HuH-7 (cell line): ENCODE measurements around the gene PTPN13.

Experiments
- DNase-seq: peaks from one replicate; pipeline ENCODE4 v3.0.0; 2011; ENCODE audit warnings: low spot score

The PTPN13 gene

DNA sequence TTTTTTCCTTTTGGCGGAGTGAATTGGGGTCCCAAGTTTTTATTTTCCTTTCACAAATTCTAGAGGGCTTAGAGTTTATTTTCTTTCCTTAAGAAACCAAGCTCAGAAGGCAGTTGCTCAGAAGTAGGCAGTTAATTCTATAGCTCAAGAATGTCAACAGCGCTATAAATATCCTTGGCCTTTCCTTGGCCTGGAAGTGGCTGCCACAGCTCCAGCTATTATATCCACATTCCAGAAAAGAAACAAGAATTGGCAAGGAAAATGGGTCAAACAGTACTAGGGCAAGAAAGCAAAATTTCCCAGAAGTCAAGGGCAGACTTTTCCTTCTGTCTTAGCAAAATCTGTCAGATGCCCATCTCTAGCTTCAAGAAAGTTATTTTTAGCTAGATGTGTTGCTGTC lies 224.1 kb downstream of the PTPN13 start:
- DNase-seq: no peak

DNA sequence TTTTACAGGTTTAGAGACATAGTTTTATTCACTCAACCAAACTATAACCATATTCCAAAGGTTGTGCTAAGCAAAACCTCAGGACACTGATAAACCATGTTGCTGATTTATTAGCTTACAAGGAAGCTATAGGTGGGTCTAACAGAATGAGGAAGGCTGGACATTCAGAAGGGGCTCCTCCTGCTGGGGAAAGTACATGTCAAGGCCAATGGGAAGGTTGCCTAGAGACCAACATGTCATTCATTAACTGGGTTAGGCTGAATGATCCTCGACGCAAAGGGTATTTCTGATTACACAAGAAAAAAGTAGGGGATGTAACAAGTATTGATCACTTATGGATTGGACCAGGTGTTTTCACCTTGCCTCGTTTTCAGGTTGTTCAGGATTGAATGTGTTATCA lies 224.7 kb downstream of the PTPN13 start:
- peak; percentile 10 for DNase-seq

DNA sequence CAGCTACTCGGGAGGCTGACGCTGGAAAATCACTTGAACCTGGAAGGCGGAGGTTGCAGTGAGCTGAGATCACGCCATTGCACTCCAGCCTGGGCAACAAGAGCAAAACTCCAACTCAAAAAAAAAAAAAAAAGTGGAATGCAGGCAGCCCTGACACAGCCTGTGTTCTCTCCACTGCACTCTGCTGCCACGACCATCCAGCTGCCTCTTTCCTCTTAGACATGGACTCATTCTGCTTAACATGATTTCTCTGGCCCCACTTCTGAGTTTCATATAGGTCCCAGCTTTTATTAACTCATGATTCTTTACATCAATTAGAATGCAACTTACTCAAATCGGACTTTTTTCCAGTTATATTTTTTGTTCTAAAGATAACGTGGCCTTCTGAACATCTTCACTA lies 225.4 kb downstream of the PTPN13 start:
- no peak for DNase-seq

DNA sequence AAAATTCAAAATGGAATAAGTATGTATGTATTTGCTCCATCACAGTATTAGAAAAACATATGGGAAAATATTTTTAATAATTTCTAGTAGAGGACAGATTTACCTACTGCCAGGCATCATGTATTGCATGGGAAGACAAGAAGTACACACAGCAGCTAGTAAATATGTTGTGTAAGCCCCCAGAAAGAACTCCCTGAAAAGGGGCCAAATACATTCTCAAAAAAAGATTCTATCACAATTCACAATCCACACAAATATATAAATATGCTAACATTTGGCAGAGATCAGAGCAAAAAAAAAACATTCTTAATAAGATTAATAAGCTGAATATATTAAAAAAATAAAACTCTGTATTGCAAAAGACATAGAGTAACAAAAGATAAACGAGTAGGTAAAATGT lies 227.0 kb downstream of the PTPN13 start:
- no peak for DNase-seq

DNA sequence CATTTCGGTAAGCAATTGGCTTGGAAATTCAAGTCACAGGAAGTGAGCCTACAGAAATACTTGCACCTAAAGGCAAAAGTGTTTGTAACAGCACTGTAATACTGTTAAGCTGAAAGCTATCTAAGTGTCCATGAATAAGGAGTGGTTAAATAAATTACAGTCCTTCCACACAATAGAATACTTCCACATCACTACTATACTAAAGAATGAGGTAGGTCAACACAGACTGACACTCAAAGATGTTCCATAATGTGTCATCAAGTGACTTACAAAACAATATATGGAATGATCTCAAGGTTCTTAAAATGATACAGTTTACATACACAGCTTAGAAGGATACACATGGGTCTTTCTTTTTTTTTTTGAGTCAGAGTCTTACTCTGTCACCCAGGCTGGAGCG lies 228.0 kb downstream of the PTPN13 start:
- no peak for DNase-seq

DNA sequence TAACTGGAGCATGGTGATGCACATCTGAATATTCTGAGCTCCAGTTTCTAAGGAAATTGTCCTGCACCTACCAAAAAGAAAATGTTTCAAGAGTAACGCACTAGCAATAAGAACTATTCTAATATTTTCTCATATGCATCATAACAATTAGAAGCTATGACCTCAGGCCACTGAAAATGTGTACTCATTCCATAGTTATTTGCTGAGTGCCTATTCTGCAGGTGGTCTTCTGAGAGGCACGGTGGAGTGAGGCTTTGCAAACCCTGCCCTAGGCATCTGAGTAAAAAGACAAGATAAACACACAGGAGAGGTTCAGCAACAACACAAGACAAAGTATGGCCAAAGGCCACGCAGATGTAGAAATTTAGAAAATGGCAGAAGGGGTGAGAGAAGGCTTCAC lies 231.4 kb downstream of the PTPN13 start:
- DNase-seq: no peak

DNA sequence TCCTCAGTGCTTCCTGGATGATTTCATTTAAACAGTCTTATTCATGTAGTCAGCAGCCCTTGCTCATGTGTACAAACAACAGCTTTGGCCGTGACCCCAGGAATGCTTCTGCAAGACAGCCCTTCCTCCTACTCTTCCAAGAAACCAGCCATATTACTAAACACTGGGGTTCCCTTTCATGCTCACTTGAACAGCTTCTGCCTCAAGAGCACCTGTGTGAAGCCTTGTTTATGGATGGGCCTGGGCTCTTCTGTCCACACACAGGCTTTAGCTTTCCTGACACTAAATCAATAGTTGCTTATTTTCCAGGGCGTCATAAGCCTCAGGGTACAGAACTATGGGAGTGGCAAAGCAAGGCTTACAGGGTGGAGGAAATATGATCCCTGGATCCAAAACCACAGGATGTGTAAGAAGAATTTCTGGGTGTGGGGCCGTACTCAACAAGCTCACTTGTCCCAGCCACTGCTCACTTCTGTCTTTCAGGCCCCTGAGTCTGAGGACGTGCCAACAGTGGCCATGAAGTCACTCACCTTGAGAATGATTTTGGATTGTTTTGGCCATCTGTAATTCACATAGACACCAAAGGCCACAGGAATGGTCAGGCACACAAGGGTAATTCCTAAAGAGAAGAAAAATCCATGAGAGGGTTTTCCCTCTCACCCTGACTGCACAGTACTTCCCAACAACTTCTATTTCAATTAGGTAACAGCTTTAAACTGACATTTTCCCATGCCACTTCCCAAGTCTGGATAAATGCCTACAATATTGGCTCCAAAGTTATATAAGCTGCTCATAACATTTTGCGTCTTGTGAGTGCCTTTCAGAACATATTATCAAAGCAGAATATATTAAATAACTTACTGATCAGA lies 237.4 kb downstream of the PTPN13 start:
- DNase-seq: peak; percentile 3

DNA sequence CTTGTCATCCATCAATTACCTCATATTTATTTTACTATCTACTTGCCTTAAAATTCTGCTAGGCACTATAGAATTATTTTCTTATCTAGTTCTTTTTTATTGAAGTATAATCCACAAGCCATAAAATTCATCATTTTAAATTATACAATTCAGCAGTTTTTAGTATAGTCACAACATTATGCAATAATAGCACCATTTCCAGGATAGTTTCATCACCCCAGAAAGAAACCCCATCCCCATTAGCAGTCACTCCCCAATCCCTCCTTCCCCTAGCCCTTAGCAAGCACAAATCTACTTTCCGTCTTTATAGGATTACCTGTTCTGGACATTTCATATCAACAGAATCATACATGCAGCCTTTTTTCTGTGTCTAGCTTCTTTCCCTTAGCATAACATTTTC lies 239.5 kb downstream of the PTPN13 start:
- DNase-seq: no peak

DNA sequence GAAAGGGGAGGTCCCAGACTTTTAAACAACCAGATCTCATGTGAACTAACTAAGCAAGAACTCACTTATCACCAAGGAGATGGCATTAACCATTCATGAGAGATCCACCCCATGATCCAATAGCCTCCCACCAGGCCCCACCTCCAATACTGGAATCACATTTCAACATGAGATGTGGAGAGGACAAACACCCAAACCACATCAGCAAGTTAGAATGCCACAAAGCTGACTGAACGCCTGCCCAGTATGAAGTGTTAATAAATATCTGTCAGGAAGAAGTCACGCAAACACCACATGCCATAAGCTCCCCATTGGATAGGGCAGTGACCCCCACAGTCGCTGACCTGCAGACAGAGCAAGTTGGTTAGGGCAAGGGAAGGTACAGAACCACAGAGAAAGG lies 240.8 kb downstream of the PTPN13 start:
- no peak for DNase-seq

DNA sequence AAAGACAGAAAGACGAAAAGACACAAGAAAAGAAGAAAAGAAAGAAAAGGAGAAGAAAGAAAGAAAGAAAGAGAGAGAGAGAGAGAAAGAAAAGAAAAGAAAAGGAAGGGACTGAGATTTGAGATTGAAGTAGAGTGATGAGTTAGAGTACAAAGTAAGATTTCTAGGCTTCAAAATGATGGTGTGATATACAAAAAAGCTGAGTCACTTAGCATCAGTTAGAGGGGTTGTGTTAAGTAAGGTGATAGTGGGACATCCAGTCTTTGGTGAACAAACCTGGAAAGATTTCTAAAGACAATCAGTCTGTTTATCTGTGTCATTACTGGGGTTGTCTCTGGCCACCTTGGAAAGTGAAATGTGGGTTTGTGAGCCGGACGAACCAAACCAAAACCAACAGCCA lies 241.6 kb downstream of the PTPN13 start:
- no peak for DNase-seq

DNA sequence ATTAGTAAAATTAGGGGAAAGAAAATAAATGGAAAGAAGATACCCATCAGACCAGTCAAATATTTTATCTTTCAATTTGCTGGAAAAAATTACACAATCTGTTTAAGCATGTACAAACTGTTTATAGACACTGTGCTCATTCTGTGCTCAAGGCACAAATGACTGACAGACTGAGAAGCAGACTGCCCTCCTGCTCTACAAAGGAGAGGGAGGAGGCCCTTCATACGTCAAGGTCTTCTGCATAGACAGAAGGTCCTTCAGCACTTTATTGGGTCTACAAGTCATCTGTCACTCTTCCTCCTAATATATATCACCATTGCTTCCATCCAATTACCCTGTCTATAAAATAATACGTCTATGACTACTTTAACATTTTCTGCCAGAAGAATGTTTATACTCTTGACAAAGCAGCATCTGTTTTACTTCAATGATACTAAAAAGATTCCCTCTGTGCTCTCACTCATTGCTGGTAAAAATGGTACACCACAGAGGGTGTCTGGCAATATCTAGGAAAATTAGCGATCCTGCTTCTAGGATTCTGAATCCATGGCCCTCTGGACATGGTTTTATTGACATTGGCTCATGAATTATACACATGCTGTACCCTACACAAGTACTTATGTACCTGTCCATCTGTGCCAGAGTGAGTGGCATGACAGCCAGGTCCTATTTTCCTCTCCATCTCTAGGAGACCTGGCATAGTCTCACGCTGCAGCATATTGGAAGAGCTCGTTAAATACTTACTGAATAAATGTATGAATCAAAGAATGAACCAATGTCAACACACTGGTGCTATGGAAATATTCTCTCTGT lies 243.8 kb downstream of the PTPN13 start:
- no peak for DNase-seq

DNA sequence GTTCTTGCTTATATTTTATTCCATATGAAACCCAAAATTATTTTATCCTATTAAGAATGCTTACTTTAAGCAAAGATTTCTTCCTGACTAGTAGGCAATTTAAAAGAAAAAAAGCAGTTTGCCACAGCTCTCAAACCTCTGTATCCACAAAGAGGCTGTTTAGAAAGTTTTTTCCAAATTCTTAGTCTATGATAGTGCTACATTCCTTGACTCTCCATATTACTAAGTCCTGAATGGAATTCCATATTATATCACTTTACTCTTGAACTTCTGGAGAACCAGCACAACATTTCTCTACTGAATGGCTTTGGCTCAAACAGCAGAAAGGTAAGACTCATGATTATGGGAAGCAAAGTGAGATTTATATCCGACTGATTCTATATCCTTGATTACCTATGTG lies 246.7 kb downstream of the PTPN13 start:
- DNase-seq: no peak

DNA sequence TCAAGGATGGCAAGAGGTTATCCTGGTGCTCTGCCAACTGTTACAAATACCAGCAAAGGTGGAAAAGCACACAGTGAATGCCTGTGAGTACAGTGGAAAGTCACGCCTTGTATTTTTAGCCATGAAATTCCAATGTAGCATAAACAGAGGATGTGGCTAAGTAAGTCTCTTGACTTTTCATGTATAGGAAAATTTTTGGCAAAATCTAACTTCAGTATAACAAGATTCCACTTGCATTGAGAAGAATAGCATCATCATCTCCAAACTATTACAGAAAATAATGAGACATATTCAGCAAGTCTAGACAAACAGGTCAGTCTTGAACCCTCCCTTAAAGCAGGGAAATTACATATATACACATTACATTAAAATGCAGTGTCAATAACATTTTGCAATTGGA lies 247.2 kb downstream of the PTPN13 start:
- no peak for DNase-seq

DNA sequence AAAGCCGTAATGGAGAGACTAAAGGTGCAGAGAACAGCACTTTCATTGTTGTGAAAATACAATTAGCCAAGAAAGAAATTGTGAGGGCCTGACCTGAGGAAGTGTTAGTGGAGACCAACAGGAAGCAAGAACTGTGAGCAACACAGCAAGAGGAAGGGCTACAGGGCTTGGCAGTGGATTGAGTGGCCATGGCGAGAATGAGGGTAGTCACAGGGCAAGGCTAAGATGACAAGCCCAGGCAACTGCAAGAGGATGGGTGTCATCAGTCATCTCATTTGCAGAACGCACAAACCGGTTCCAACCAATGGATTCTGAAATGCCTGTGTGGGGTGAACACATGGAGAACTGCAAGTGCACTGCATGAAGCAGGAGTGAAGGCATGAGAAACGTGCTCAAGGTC lies 251.5 kb downstream of the PTPN13 start:
- DNase-seq: no peak

DNA sequence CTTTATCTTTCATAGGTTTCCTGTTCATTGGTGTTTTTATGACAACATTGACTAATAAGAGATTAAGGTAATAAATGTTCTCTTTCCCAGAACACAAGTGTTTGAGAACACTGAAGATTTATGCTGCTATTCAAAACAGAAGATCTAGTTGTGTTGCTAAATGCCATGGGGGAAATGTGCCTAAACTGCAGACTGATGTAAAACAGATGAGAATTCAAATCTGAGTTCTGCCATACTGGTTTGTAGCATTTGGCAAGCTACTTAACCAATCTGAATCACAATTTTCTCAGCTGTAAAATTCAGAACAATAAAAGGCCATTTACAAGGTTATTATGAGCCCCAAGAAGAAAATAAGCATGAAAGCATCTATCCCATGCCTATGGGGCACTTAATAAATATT lies 252.8 kb downstream of the PTPN13 start:
- no peak for DNase-seq

DNA sequence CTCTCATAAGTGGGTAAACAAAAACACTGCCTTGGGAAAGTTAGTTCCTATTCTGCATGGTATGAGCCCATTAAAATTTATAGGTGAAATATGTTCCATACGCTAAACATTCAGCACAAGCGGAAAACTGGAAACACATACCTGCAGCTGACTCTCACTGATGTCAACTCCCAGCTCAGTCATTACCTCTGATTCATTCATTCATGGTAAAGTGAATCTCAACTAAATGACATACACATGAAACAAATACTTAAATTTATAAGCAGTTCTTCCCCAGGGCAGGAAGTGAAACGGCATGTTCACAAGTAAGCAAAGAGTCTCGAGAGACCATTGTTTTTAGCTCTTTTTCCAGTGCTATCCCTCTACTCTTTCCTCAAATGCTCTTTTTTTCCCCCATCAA lies 253.5 kb downstream of the PTPN13 start:
- DNase-seq: no peak

DNA sequence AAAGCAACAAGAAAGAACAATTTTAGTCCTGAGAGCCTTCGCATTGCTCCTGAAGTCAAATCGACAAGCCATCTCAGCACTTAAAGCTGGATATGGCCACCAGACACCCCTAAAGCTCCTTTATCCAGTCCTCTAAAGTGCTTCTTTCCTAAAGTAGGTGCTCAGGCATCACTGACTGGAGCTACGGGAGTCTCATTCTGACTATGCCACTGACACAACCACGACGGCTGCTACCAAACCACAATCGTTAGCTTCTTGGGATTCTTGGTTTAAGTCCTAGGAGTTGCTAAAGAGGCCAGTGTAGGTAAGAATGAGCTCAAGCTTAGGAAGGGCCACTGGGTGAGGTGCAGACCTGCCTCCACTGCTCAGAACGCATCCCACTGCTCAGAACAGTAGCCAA lies 254.0 kb downstream of the PTPN13 start:
- no peak for DNase-seq

DNA sequence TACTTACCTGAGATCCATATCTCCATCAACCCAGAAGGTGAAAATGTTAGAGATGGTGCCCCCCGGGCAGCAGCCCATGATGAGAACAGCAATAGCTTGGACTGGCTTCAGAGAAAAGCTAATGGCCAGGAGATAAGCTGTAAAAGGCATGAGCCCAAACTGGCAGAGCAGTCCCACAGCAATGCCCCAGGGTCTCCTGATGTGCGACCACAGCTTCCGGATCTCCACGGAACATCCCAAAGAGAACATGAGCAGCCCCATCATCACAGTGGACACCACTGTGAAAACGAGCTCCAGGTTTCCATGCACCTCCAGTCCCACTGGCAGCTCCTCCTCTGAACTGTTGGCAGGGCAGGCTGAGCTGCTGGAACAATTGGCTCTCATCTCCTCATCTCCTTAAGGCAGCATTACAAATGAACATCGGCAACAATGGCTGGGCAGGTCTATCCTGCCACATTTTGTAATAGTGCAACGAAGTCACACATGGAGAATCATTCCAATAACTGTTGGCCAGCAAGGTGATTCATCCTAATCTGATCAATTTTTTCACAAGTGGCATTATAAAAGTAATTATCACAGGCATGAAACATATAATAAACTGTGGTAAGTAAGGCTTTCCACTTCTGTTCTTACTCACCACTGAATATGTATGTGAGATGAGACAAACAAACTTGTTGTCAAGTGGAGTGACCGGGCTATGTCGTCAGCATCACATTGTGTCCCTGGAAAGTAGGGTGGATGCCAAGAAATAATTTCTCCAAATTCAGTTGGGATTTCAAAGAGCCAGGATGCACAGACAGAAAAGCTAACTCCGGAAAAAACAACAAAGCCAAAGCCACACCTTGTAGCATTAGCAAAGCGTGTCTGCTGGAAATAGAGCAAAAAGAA lies 254.9 kb downstream of the PTPN13 start, which contains the start of gene SLC10A6:
TSS of gene SLC10A6 (minus strand) at position 653 of the 888 bp plus-strand sequence. CDS start at position 384, 269 bp downstream.
- DNase-seq: no peak

DNA sequence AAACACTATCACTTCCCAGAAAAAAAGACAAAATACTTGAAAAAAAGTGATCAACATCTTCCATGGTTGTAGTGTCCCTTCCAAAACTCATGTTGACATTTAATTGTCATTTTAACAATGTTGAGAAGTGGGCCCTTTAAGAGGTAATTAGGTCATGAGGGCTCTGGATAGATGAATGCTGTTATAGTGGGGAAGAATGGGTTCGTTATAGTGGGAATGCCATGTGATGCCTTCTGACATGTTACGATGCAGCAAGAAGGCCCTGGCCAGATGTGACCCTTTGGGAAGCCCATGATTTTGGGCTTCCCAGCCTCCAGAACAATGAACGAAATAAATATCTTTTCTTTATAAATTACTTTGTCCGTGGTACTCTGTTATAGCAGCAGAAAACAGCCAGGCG lies 259.1 kb downstream of the PTPN13 start:
- DNase-seq: no peak

DNA sequence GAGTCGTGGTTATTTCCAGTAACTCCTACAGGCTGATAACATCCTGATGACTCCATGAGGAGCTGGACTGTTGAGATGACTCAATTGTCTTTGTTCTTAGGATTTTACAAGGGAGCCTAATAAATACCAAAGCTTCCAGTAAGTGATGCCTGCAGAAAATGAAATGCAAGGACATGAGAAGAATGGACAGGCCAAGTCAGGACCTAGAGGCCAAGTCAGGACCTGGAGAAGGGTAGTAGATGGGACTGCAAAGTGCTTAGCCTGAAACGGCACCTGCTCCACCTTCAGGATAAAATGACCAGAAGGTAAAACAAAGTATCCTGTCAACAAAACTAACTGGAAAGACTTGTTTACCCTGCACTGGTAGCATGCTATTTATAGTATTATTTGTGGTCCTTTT lies 261.5 kb downstream of the PTPN13 start:
- DNase-seq: no peak

DNA sequence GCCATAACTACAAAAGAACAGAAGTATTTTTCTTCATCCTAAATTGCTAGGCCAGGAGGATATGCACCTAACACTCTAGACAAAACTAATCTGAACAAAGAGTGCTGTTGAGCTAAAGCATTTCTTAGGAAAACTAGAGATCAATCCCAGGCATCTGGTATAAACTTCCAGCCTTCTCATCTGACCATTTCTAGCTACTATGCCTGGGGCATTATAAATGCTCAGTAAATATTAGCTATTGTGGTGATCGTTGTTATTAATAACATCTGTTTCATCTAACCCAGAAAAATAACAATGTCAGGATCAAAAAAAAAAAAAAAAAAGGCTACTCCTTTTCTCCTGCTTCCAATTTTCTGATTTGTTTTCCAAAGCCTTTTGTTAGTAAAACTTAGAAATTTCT lies 262.8 kb downstream of the PTPN13 start:
- DNase-seq: no peak

DNA sequence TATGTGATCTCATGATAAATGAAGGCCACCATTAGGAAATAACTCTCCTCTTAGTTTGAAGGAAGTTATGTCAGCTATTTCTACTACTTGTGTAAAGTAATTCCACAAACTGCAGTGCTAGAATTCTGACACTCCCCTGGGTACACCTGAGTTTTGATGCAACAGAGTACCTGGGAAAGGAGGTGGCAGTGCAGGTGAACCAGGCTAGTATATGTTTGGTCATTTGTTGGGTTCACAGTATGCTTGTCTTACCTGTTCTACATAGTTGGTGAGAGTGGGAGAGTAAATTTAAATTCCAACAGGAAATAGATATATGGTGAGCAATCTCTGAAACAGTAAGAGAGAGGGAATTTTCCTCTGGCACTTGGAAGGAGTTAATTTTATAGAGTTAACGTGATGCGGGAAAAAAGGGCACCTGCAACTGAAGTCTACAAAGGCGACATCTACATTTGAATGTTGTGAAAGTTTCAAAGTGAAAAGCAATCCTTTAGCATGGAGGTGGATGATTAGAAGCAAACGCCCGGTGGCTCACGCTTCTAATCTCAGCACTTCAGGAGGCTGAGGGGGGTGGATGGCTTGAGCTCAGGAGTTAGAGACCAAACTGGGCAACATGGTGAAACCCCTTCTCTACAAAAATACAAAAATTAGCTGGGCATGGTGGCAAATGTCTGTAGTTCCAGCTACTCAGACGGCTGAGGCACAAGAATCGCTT lies 263.4 kb downstream of the PTPN13 start:
- no peak for DNase-seq
